Osteocyte (in vitro differentiated cells): ENCODE data around the gene APRT. TPM values are rescaled to one million over a fixed set of nuclear protein-coding genes. Genes with fewer than 3 reads are reported as not detected.

Source experiments
- DNase-seq: peaks from one replicate; pipeline ENCODE4 v3.0.0; 2021; ENCODE audit warnings: mixed read lengths; ENCODE audit not compliant: unreplicated experiment; ENCODE audit errors: extremely low spot score
- H3K27ac Mint-ChIP-seq: one replicate; pipeline ENCODE4 v1.8.0; 2021; ENCODE audit warnings: mild to moderate bottlenecking, mixed read lengths; ENCODE audit not compliant: unreplicated experiment
- H3K27me3 Mint-ChIP-seq: one replicate; pipeline ENCODE4 v1.8.0; 2021; ENCODE audit warnings: mixed read lengths; ENCODE audit not compliant: unreplicated experiment
- H3K36me3 Mint-ChIP-seq: one replicate; pipeline ENCODE4 v1.8.0; 2021; ENCODE audit warnings: mixed read lengths; ENCODE audit not compliant: unreplicated experiment
- H3K4me1 Mint-ChIP-seq: one replicate; pipeline ENCODE4 v1.8.0; 2021; ENCODE audit warnings: mixed read lengths; ENCODE audit not compliant: unreplicated experiment
- H3K4me3 Mint-ChIP-seq: one replicate; pipeline ENCODE4 v1.8.0; 2021; ENCODE audit warnings: mild to moderate bottlenecking, moderate library complexity, mixed read lengths; ENCODE audit not compliant: unreplicated experiment
- H3K9me3 Mint-ChIP-seq: one replicate; pipeline ENCODE4 v1.8.0; 2021; ENCODE audit warnings: mixed read lengths; ENCODE audit not compliant: unreplicated experiment
- total RNA-seq: library from RNA; stranded (reverse); gene quantifications from 2 replicates; pipeline ENCODE4 v1.2.1, GENCODE V29; 2021
- TF ChIP-seq, protein P1 (sequence below): fragments of 200-600 bp; sonication (generic); IDR thresholded peaks from 2 replicates; pipeline ENCODE4 v1.5.0; 2021; ENCODE audit warnings: antibody characterized with exemption, mild to moderate bottlenecking, moderate library complexity

APRT gene
- total RNA-seq, 1 donor from 2014 or later = 77.1 TPM

DNA sequence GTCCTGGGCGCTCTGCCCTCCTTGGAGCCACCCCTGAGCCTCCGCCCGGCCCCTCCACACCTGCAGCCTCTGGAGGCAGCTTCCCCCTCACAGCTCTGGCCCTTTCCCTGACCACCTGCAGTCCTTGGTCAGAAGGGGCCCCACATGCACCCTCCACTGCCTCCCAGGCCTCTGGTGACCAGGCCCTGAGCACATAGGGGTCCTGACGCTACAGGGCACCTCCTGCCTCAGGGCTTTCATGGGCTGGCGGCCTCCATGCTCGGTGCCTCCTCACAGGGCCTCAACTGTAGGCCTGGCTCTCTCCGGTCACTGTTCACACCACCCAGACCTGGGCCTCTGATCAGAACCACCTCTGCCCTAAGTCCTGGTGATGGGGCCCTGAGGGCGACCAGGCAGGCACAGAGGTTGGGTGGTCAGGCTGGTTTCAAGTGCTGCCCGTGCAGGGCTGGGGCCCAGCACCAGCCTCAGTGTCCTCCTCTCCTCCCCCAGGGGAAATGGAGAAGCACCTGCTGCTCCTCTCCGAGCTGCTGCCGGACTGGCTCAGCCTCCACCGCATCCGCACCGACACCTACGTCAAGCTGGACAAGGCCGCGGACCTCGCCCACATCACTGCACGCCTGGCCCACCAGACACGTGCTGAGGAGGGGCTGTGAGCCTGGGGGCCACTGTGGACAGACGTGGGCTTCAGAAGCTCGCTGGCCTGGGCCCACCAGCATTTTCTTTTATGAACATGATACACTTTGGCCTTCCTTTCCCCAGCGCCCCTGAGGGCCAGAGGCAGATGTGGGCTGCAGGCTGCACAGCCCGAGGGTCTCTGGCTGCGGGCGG is 3.9 kb downstream of the APRT start:
- H3K4me1 Mint-ChIP-seq = peaks cover 22% of the 10 kb centered on the region
- no peaks in the 10 kb centered on the region for H3K9me3 Mint-ChIP-seq
- no peak for DNase-seq
- H3K4me3 Mint-ChIP-seq = no peak overlapping the region
- TF ChIP-seq, protein P1, sequence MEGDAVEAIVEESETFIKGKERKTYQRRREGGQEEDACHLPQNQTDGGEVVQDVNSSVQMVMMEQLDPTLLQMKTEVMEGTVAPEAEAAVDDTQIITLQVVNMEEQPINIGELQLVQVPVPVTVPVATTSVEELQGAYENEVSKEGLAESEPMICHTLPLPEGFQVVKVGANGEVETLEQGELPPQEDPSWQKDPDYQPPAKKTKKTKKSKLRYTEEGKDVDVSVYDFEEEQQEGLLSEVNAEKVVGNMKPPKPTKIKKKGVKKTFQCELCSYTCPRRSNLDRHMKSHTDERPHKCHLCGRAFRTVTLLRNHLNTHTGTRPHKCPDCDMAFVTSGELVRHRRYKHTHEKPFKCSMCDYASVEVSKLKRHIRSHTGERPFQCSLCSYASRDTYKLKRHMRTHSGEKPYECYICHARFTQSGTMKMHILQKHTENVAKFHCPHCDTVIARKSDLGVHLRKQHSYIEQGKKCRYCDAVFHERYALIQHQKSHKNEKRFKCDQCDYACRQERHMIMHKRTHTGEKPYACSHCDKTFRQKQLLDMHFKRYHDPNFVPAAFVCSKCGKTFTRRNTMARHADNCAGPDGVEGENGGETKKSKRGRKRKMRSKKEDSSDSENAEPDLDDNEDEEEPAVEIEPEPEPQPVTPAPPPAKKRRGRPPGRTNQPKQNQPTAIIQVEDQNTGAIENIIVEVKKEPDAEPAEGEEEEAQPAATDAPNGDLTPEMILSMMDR = no peak
- H3K27ac Mint-ChIP-seq = no peak overlapping the region
- no peaks in the 10 kb centered on the region for H3K36me3 Mint-ChIP-seq
- H3K27me3 Mint-ChIP-seq = no peaks in the 10 kb centered on the region

- H3K4me3 Mint-ChIP-seq = no peak overlapping the region
- peaks cover 20% of the 10 kb centered on the region for H3K4me1 Mint-ChIP-seq
- TF ChIP-seq, protein P1 = no peak
- no peak for DNase-seq
- H3K36me3 Mint-ChIP-seq = no peaks in the 10 kb centered on the region
- H3K27me3 Mint-ChIP-seq = no peaks in the 10 kb centered on the region
- H3K27ac Mint-ChIP-seq = no peak overlapping the region
- no peaks in the 10 kb centered on the region for H3K9me3 Mint-ChIP-seq
Measured at GRCh38 chr16:88807142-88807625, 4.5 kb downstream of the APRT start.

GRCh38 chr16:88806491-88807111 is 5.1 kb downstream of the APRT start:
- TF ChIP-seq, protein P1 = no peak
- Mint-ChIP-seq H3K36me3 (no peaks in the 10 kb centered on the region), H3K9me3 (no peaks in the 10 kb centered on the region), H3K27me3 (no peaks in the 10 kb centered on the region), H3K4me3 (no peak overlapping the region), H3K27ac (no peak overlapping the region), H3K4me1 (peaks cover 18% of the 10 kb centered on the region)
- DNase-seq = no peak

- Mint-ChIP-seq H3K36me3 (no peaks in the 10 kb centered on the region), H3K9me3 (no peaks in the 10 kb centered on the region), H3K4me1 (peaks cover 17% of the 10 kb centered on the region), H3K27me3 (no peaks in the 10 kb centered on the region), H3K4me3 (no peak overlapping the region), H3K27ac (no peak overlapping the region)
- DNase-seq = no peak
- TF ChIP-seq, protein P1 = no peak
Measured at GRCh38 chr16:88805887-88806393, 5.8 kb downstream of the APRT start.

GRCh38 chr16:88805340-88805715 is 6.4 kb downstream of the APRT start:
- peaks cover 11% of the 10 kb centered on the region for H3K4me1 Mint-ChIP-seq
- H3K9me3 Mint-ChIP-seq = no peaks in the 10 kb centered on the region
- TF ChIP-seq, protein P1 = no peak
- DNase-seq = no peak
- no peaks in the 10 kb centered on the region for H3K27me3 Mint-ChIP-seq
- H3K36me3 Mint-ChIP-seq = no peaks in the 10 kb centered on the region
- H3K27ac Mint-ChIP-seq = no peak overlapping the region
- H3K4me3 Mint-ChIP-seq = no peak overlapping the region
